ENCODE results near the gene HOXB4. TPM values are rescaled to one million over a fixed set of nuclear protein-coding genes. Genes with fewer than 3 reads are reported as not detected.

The HOXB4 gene
- total and polyA plus RNA-seq, 4 donors: 1.4 to 17.9 (median 9.0) TPM

DNA sequence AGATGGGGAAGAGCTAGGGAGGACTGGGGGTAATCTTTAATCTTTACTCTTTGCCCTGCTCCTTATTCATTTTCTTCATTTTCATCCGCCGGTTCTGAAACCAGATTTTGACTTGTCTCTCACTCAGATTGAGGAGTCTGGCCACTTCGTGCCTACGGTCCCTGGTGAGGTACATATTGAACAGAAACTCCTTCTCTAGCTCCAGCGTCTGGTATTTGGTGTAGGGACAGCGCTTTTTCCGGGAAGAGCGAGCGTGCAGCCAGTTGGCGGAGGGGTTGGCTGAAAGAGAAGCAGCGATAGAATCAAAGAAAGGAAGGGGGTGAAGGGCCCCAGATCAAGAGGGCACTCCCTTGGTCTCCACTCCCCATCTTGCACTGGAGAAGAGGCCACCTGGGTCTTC lies 44.7 kb upstream of the HOXB4 start:
- H3K36me3 ChIP-seq (ENCODE audit: control insufficient read depth in 1 of 2, insufficient read depth in 2 of 2, low read length in 1 of 2): no peaks in the 10 kb centered on the region
- H3K27ac ChIP-seq (ENCODE audit: low read depth in 1 of 2, low read length in 2 of 2): no peak overlapping the region
- ATAC-seq (ENCODE audit: low FRiP score) (no peak), DNase-seq (no peak)
- no peaks in the 10 kb centered on the region for H3K27me3 ChIP-seq (ENCODE audit: control insufficient read depth in 1 of 2, insufficient read depth in 2 of 2, low read length in 1 of 2)
- intact Hi-C loops (cut with DNase I): loop anchor here in 1 of 2 donors (5.0 kb wide), 1 partner anchor 291 kb away; no protein-coding TSS in a partner anchor
- H3K9me3 ChIP-seq (ENCODE audit: control insufficient read depth, low read length): no peaks in the 10 kb centered on the region
- no peaks in the 10 kb centered on the region for H3K4me1 ChIP-seq (ENCODE audit: control insufficient read depth in 1 of 2, insufficient read depth in 2 of 2, low read length in 2 of 2)
- H3K4me3 ChIP-seq (ENCODE audit: low read length in 2 of 2): no peak overlapping the region
- 55 to 59% methylated on average over 11 of the region's 11 CpGs for WGBS, 2 donors

DNA sequence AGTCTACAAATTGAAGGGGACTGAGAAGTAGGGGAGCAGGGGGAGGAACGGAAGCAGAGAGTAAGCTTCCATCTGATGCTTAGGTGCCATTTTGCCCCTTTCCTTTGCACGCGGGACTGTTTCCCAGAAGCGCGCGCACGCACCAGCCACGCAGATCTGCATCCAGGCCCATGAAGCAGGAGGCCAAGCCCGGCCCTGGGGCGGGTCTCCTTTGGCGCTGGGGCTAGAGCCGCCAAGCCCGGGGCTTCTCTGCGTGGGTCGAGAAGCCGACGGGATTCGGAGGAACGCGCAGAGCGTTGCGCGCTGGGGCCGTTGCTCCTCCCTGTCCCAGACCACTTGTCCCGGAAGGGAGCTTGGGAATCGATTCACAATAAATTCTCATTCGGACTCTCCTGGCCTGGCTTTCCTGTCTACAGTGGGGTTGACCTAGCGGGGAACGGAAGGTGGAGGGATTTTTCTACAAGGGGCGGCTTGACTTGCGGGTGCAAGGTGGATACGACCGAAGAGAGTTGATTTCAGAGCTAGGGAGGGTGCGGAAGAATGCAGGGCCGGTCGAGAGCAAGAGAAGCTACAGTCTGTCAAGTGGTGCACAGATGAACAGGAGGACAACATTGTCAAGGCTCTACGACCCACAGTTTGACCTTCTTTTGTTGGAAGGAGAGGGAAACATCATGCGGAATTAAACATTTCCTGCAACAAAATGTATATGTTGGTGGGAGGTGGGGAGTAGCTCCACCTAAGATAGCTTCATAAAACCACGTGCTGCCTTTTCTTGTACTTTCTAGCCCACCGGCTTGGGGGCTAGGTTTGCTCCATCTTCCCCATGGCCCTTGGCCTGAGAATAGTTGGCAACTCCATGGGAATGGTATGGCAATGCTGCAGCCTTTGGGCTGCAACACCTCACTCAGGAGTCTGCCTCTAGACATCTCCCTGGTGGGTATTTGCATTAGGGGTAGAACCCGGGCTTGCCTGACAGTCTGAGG lies 43.6 kb upstream of the HOXB4 start:
- Histone ChIP-seq H3K4me3 (ENCODE audit: low read length in 2 of 2) (no peak overlapping the region), H3K27me3 (ENCODE audit: control insufficient read depth in 1 of 2, insufficient read depth in 2 of 2, low read length in 1 of 2) (no peaks in the 10 kb centered on the region), H3K36me3 (ENCODE audit: control insufficient read depth in 1 of 2, insufficient read depth in 2 of 2, low read length in 1 of 2) (no peaks in the 10 kb centered on the region), H3K9me3 (ENCODE audit: control insufficient read depth, low read length) (no peaks in the 10 kb centered on the region), H3K27ac (ENCODE audit: low read depth in 1 of 2, low read length in 2 of 2) (no peak overlapping the region), H3K4me1 (ENCODE audit: control insufficient read depth in 1 of 2, insufficient read depth in 2 of 2, low read length in 2 of 2) (no peaks in the 10 kb centered on the region)
- intact Hi-C loops (cut with DNase I): loop anchor here in 1 of 2 donors (5.0 kb wide), 1 partner anchor 289 kb away; no protein-coding TSS in a partner anchor
- DNase-seq: no peak
- no peak for ATAC-seq (ENCODE audit: low FRiP score)
- 31 to 40% methylated on average over 41 of the region's 41 CpGs for WGBS, 2 donors

DNA sequence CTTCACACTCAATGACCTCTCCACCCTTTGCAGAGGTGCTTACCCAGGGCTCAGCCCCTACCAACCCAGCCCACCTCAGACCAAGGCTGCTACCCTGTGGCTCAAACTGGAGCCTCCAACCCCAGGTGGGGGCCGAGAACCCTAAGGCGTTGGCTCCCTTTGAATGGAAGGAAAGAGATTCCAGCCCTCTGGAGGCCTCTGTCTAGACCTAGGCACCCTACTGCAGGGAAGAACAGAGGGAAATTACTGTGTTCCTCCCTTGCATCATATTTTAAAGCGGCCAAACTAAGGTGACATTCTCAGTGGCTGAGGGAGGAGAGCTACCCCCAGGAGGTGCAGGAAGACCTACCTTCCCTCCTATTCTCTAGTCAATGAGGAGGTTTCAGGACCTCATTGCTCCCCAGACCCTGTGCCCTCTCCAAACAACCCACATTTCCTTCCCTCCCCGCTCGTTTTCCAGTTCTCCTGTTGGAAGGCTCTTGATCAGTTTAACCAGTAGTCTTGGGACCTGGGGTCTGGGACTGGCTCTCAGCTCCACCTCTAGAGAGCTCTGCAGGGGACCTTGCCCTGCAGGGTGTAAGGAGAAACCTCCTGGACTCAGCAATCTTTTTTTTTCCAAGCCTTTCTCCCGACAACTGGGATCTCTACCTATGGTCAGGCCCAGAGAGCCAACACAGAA lies 42.5 kb upstream of the HOXB4 start:
- no peak overlapping the region for H3K27ac ChIP-seq (ENCODE audit: low read depth in 1 of 2, low read length in 2 of 2)
- DNase-seq (no peak), ATAC-seq (ENCODE audit: low FRiP score) (no peak)
- WGBS, 2 donors: 77 to 92% methylated on average over 6 of the region's 6 CpGs
- H3K9me3 ChIP-seq (ENCODE audit: control insufficient read depth, low read length): no peaks in the 10 kb centered on the region
- intact Hi-C loops (cut with DNase I): loop anchor here in 1 of 2 donors (5.0 kb wide), 1 partner anchor 288 kb away; no protein-coding TSS in a partner anchor
- no peak overlapping the region for H3K4me3 ChIP-seq (ENCODE audit: low read length in 2 of 2)
- H3K36me3 ChIP-seq (ENCODE audit: control insufficient read depth in 1 of 2, insufficient read depth in 2 of 2, low read length in 1 of 2): no peaks in the 10 kb centered on the region
- no peaks in the 10 kb centered on the region for H3K4me1 ChIP-seq (ENCODE audit: control insufficient read depth in 1 of 2, insufficient read depth in 2 of 2, low read length in 2 of 2)
- H3K27me3 ChIP-seq (ENCODE audit: control insufficient read depth in 1 of 2, insufficient read depth in 2 of 2, low read length in 1 of 2): no peaks in the 10 kb centered on the region

DNA sequence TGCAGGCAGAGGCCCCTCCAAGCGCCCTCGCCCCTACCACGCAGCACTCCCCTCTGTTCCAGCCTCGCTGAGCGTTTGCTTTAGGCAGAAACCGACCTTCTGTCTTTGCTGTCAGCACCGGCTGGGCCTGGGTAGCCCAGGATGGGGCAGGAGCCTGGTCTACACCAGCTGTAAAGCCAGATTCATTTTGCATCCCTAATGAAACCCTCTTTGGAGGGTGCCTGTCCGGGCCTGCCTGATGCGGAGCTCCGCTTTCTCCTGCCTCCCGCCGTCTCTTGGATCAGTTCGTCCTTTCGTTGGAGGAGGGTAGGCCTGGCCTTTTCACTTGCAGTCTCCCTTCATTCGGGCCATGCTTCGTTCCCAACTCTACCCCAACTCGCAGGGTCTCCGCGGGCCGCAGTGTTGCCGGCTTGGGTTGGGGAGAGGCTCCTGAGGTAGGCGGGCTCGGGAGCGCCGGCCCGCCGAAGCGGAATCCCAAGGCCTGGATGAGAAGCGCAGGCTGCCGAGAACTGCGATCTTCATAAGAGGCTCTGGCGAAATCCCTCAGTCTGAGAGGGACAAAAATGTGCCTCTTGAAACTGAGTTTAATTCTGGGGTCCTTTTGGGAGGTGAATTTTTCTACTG lies 41.8 kb upstream of the HOXB4 start:
- intact Hi-C loops (cut with DNase I): loop anchor here (5.0 kb wide), 3 partner anchors 268 to 288 kb away; no protein-coding TSS in a partner anchor
- DNase-seq (no peak), ATAC-seq (ENCODE audit: low FRiP score) (no peak)
- no peaks in the 10 kb centered on the region for H3K9me3 ChIP-seq (ENCODE audit: control insufficient read depth, low read length)
- no peak overlapping the region for H3K27ac ChIP-seq (ENCODE audit: low read depth in 1 of 2, low read length in 2 of 2)
- H3K36me3 ChIP-seq (ENCODE audit: control insufficient read depth in 1 of 2, insufficient read depth in 2 of 2, low read length in 1 of 2): no peaks in the 10 kb centered on the region
- H3K27me3 ChIP-seq (ENCODE audit: control insufficient read depth in 1 of 2, insufficient read depth in 2 of 2, low read length in 1 of 2): no peaks in the 10 kb centered on the region
- 64 to 78% methylated on average over 32 of the region's 32 CpGs for WGBS, 2 donors
- H3K4me1 ChIP-seq (ENCODE audit: control insufficient read depth in 1 of 2, insufficient read depth in 2 of 2, low read length in 2 of 2): no peaks in the 10 kb centered on the region
- H3K4me3 ChIP-seq (ENCODE audit: low read length in 2 of 2): no peak overlapping the region

DNA sequence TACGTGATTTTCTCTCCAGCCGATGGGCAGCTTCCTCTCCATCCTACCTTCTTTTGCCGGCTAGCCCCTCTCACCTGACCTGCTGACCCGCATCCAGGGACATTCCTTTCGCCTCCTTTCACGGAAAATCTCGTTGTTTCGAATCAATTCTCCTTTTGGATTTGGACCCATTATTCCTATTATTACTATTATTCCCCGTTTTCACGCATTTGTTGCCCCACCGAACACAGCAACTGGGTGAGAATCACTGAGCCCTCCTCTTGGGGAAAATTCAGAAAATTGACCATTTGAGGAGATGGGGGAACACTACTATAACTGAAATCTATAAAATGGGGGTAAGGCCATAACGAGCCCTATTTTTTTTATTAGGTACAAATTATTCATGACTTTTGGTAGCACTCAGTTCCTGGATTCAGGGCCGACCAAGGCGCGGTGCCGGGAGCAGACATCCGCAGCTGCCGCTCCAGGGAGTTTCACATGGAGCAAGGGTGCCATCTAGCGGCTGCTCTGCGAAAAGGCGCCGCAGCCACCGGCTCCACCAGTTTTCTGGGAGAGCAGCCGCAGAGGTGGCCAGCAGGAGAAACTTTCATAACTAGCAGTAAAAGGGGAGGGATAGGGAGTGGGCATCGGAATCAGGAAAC lies 40.2 kb upstream of the HOXB4 start:
- ATAC-seq (ENCODE audit: low FRiP score) (peak; percentile 92), DNase-seq (peak; percentile 90 to 96)
- H3K27ac ChIP-seq (ENCODE audit: low read depth in 1 of 2, low read length in 2 of 2): no peak overlapping the region
- H3K9me3 ChIP-seq (ENCODE audit: control insufficient read depth, low read length): no peaks in the 10 kb centered on the region
- 6 to 7% methylated on average over 25 of the region's 25 CpGs for WGBS, 2 donors
- no peaks in the 10 kb centered on the region for H3K4me1 ChIP-seq (ENCODE audit: control insufficient read depth in 1 of 2, insufficient read depth in 2 of 2, low read length in 2 of 2)
- H3K27me3 ChIP-seq (ENCODE audit: control insufficient read depth in 1 of 2, insufficient read depth in 2 of 2, low read length in 1 of 2): no peaks in the 10 kb centered on the region
- H3K4me3 ChIP-seq (ENCODE audit: low read length in 2 of 2): no peak overlapping the region
- H3K36me3 ChIP-seq (ENCODE audit: control insufficient read depth in 1 of 2, insufficient read depth in 2 of 2, low read length in 1 of 2): no peaks in the 10 kb centered on the region
- intact Hi-C loops (cut with DNase I): loop anchor here (5.0 kb wide), 2 partner anchors 266 to 281 kb away; no protein-coding TSS in a partner anchor

DNA sequence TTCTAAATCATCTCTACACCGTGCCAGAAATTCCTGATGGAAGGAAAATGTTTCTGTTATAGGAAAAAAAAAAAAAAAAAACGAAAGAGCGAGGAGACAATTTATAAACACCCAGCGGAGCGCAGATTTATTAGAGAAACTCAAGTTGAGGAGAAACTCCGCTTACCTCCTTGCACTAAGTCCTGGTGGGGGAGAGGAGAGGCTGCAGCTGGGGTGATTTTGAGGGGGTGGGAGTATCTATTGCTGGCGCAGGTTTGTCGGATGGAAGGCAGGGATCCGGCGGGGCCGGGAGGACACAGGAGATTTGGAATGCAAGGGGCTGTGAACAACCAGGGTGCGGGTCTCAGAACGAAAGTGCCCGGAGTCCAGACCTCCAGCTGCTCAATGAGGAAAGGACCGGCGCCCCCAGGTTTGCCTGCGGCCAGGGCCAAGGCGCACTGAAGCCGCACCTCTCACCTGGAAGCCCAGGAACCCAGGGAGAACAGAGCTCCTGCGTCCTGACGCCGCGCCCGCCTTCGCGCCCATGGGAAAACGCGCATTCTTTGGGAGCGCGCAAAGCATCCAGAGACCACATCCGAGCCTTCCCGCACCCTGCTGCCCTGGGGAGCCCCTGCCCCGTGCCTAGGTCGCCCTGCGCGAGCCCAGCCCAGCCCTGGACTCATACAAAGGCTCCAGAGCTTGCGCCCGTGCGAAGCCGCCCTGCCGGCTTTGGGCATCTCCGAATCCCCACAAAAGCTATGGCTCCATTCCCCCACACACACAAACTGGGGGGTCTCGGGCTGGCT lies 39.5 kb upstream of the HOXB4 start:
- intact Hi-C loops (cut with DNase I): loop anchor here (5.0 kb wide), 2 partner anchors 265 to 280 kb away; no protein-coding TSS in a partner anchor

DNA sequence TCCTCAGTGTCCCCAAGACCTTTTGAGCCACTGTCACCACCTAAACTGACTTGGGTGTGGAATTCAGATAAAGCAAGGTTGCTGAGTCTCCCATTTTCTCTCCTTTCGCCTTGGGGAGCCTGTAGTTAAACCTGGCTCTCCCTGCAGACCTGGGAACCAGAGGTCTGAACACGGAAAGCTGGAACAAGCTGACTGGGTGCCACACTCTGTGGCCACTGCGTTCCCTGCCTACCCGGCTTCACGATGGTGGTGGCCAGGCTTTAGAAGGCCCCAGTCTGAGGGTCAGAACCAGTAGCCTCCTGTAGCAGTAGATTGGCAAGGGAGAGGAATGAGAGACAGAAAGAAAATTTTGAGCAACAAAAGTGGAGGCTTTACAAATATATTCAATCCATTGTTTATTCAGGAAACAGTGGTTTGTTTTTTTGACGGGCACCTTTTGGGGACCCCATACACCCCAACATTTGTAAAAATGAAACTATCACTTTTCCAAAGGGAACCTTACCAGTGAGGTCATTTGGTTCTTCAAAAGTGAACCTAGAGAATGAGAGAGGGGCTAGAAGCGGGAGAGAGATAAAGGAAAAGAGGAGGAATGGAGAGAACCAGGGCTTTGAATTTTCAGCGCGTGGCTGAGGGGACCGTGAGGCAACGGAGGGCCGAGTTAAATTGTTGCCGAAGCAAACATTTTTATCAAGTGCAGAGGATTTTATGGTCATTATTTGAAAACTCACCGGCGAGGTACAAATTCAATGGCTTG lies 38.7 kb upstream of the HOXB4 start:
- H3K4me1 ChIP-seq (ENCODE audit: control insufficient read depth in 1 of 2, insufficient read depth in 2 of 2, low read length in 2 of 2): no peaks in the 10 kb centered on the region
- DNase-seq: no peak
- no peak overlapping the region for H3K27ac ChIP-seq (ENCODE audit: low read depth in 1 of 2, low read length in 2 of 2)
- no peak overlapping the region for H3K4me3 ChIP-seq (ENCODE audit: low read length in 2 of 2)
- 53 to 62% methylated on average over 15 of the region's 15 CpGs for WGBS, 2 donors
- intact Hi-C loops (cut with DNase I): loop anchor here (5.0 kb wide), 2 partner anchors 265 to 280 kb away; no protein-coding TSS in a partner anchor
- H3K36me3 ChIP-seq (ENCODE audit: control insufficient read depth in 1 of 2, insufficient read depth in 2 of 2, low read length in 1 of 2): no peaks in the 10 kb centered on the region
- no peaks in the 10 kb centered on the region for H3K9me3 ChIP-seq (ENCODE audit: control insufficient read depth, low read length)
- no peaks in the 10 kb centered on the region for H3K27me3 ChIP-seq (ENCODE audit: control insufficient read depth in 1 of 2, insufficient read depth in 2 of 2, low read length in 1 of 2)
- no peak for ATAC-seq (ENCODE audit: low FRiP score)

More for the DNA sequence above, 39.5 kb upstream of the HOXB4 start:
- no peak for ATAC-seq (ENCODE audit: low FRiP score)
- no peaks in the 10 kb centered on the region for H3K36me3 ChIP-seq (ENCODE audit: control insufficient read depth in 1 of 2, insufficient read depth in 2 of 2, low read length in 1 of 2)
- no peak overlapping the region for H3K27ac ChIP-seq (ENCODE audit: low read depth in 1 of 2, low read length in 2 of 2)
- peak in 1 of 2 donors; percentile 70 for DNase-seq
- H3K27me3 ChIP-seq (ENCODE audit: control insufficient read depth in 1 of 2, insufficient read depth in 2 of 2, low read length in 1 of 2): no peaks in the 10 kb centered on the region
- 12 to 14% methylated on average over 37 to 43 of the region's 43 CpGs for WGBS, 2 donors
- no peaks in the 10 kb centered on the region for H3K4me1 ChIP-seq (ENCODE audit: control insufficient read depth in 1 of 2, insufficient read depth in 2 of 2, low read length in 2 of 2)
- no peak overlapping the region for H3K4me3 ChIP-seq (ENCODE audit: low read length in 2 of 2)
- no peaks in the 10 kb centered on the region for H3K9me3 ChIP-seq (ENCODE audit: control insufficient read depth, low read length)
